Coronary artery (tissue), 2 donors: Measurements from ENCODE around the gene CD7.

Source experiments
- DNase-seq: peaks from one replicate; pipeline ENCODE4 v3.0.0-alpha.2; 2017; ENCODE audit warnings: low spot score
- H3K27ac ChIP-seq, 2 donors: fragments of 200-600 bp; sonication (generic); one replicate each; pipeline ENCODE4 v1.5.1; 2016 to 2019
- H3K4me3 ChIP-seq: fragments of 200-600 bp; sonication (generic); 2 replicates; pipeline ENCODE4 v1.5.1; 2016; ENCODE audit warnings: mild to moderate bottlenecking, moderate library complexity
- CTCF ChIP-seq: fragments of 200-600 bp; sonication (generic); IDR thresholded peaks from one replicate; pipeline ENCODE4 v1.5.1; 2019; ENCODE audit warnings: antibody characterized with exemption

CD7 gene

GRCh38 chr17:82302568-82302963, 14.8 kb downstream of the CD7 start:
- Histone ChIP-seq H3K27ac (no peak overlapping the region), H3K4me3 (no peak overlapping the region)
- no peak for TF ChIP-seq CTCF
- DNase-seq, result no peak

GRCh38 chr17:82301916-82302567, 15.4 kb downstream of the CD7 start:
- Histone ChIP-seq H3K4me3 (no peak overlapping the region), H3K27ac (no peak overlapping the region)
- DNase-seq, result peak; percentile 65
- no peak for TF ChIP-seq CTCF

- no peak for TF ChIP-seq CTCF
- H3K27ac ChIP-seq, result no peak overlapping the region
- H3K4me3 ChIP-seq, result no peak overlapping the region
Observed at GRCh38 chr17:82301300-82301915, 16.0 kb downstream of the CD7 start.

GRCh38 chr17:82300707-82301270, 16.6 kb downstream of the CD7 start:
- peak; percentile 52 for TF ChIP-seq CTCF
- no peak overlapping the region for H3K4me3 ChIP-seq
- no peak for DNase-seq
- no peak overlapping the region for H3K27ac ChIP-seq

More at GRCh38 chr17:82301300-82301915, 16.0 kb downstream of the CD7 start:
- no peak for DNase-seq

GRCh38 chr17:82300228-82300627, 17.2 kb downstream of the CD7 start:
- no peak for DNase-seq
- TF ChIP-seq CTCF, result no peak
- no peak overlapping the region for H3K4me3 ChIP-seq
- H3K27ac ChIP-seq, result no peak overlapping the region

- TF ChIP-seq CTCF, result no peak
- no peak for DNase-seq
- no peak overlapping the region for H3K4me3 ChIP-seq
- peak overlapping the region in 1 of 2 donors; percentile 93 for H3K27ac ChIP-seq
Observed at GRCh38 chr17:82299452-82299851, 18.0 kb downstream of the CD7 start.
